ENCODE results near the gene SPEF2. TPM values are rescaled to one million over a fixed set of nuclear protein-coding genes. Genes with fewer than 3 reads are reported as not detected.

Gene SPEF2
- total and polyA plus RNA-seq, 2 experiments from 2014 or later, result 5.1 TPM

- 71% methylated on average over 3 of the region's 3 CpGs for WGBS (ENCODE audit: low lambda C conversion rate, missing lambda C conversion rate)
- no peaks in the 10 kb centered on the region for H3K27me3 ChIP-seq
- no peaks in the 10 kb centered on the region for H3K4me1 ChIP-seq (ENCODE audit: insufficient read depth)
- H3K27ac ChIP-seq, result no peak overlapping the region
- H3K79me2 ChIP-seq, result no peaks in the 10 kb centered on the region
- no peaks in the 10 kb centered on the region for H3K9me2 ChIP-seq (replicated peaks; ENCODE audit: insufficient read depth)
- no peaks in the 10 kb centered on the region for H3K9me3 ChIP-seq (ENCODE audit: low read depth)
- H2AFZ ChIP-seq, result no peak overlapping the region
- no peak overlapping the region for H3K4me3 ChIP-seq
- no peaks in the 10 kb centered on the region for H3K36me3 ChIP-seq (replicated peaks; ENCODE audit: insufficient read depth, low read depth)
- DNase-seq (ENCODE audit: low spot score), result no peak
- no peaks in the 10 kb centered on the region for H4K20me1 ChIP-seq (ENCODE audit: insufficient read depth, poor library complexity, severe bottlenecking)
- H3K4me2 ChIP-seq, result no peak overlapping the region
- no peak for TF ChIP-seq EZH2phosphoT487 (IDR thresholded peaks at IDR 0.05; ENCODE audit: low read depth, severe bottlenecking, unreplicated experiment)
- no peak for TF ChIP-seq EZH2 (IDR thresholded peaks at IDR 0.05; ENCODE audit: borderline replicate concordance)
- TF ChIP-seq CTCF (IDR thresholded peaks at IDR 0.05; ENCODE audit: poor library complexity), result no peak
Observed at GRCh38 chr5:35811108-35811741, 193.6 kb downstream of the SPEF2 start.

- no peaks in the 10 kb centered on the region for H3K4me1 ChIP-seq (ENCODE audit: insufficient read depth)
- H4K20me1 ChIP-seq (ENCODE audit: insufficient read depth, poor library complexity, severe bottlenecking), result no peaks in the 10 kb centered on the region
- no peaks in the 10 kb centered on the region for H3K9me2 ChIP-seq (replicated peaks; ENCODE audit: insufficient read depth)
- no peak overlapping the region for H3K27ac ChIP-seq
- H3K36me3 ChIP-seq (replicated peaks; ENCODE audit: insufficient read depth, low read depth), result no peaks in the 10 kb centered on the region
- no peak overlapping the region for H3K4me2 ChIP-seq
- DNase-seq (ENCODE audit: low spot score), result no peak
- no peaks in the 10 kb centered on the region for H3K9me3 ChIP-seq (ENCODE audit: low read depth)
- H2AFZ ChIP-seq, result no peak overlapping the region
- H3K4me3 ChIP-seq, result no peak overlapping the region
- TF ChIP-seq EZH2 (IDR thresholded peaks at IDR 0.05; ENCODE audit: borderline replicate concordance) (no peak), CTCF (IDR thresholded peaks at IDR 0.05; ENCODE audit: poor library complexity) (no peak), EZH2phosphoT487 (IDR thresholded peaks at IDR 0.05; ENCODE audit: low read depth, severe bottlenecking, unreplicated experiment) (no peak)
- no peaks in the 10 kb centered on the region for H3K79me2 ChIP-seq
- WGBS (ENCODE audit: low lambda C conversion rate, missing lambda C conversion rate), result 78% methylated on average over 1 of the region's 1 CpG
- H3K27me3 ChIP-seq, result no peaks in the 10 kb centered on the region
Observed at GRCh38 chr5:35813521-35813920, 195.9 kb downstream of the SPEF2 start.

DNA sequence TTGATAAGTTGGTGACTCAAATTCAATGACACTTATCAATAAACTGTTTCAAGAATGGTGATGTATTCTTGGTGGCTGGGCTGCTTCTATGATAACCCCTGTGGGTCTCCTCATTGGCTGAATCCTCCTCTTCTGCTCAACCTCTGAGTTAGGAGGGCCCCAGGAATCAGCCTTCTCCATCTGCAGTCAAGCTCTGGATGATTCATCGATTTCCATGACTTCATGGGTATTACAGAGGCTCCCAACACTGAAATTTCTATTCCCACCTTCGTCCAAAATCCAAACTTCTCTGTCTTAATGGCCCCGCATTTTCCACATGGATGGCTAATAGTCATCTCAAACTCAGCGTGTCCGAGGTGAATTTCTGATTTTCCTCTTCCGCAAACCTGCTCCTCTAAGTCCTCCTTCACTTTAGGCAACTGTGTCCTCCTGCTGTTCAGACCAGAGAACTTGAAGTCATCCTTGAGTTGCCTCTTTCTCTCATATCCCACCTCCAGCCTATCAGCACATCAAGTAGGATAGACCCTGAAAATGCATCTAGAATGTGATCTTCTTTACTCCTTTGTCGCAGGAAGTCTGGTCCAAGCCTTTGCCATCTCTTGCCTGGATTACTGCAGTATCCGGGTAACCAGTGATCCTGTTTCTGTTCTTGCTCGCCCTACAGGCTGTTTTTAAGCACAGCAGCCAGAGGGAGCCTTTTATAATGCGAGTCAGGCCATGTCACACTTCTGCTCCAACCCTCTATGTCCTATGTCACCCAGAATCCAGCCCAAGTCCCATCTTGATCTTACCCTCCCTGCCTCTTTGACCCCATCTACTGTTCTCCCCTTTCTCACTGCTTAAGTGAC, 197.7 kb downstream of the SPEF2 start:
- Histone ChIP-seq H2AFZ (no peak overlapping the region), H3K27ac (no peak overlapping the region), H3K36me3 (replicated peaks; ENCODE audit: insufficient read depth, low read depth) (no peaks in the 10 kb centered on the region), H3K27me3 (no peaks in the 10 kb centered on the region), H3K4me2 (no peak overlapping the region), H3K4me1 (ENCODE audit: insufficient read depth) (no peaks in the 10 kb centered on the region), H3K9me2 (replicated peaks; ENCODE audit: insufficient read depth) (no peaks in the 10 kb centered on the region), H3K79me2 (no peaks in the 10 kb centered on the region), H3K9me3 (ENCODE audit: low read depth) (no peaks in the 10 kb centered on the region), H4K20me1 (ENCODE audit: insufficient read depth, poor library complexity, severe bottlenecking) (no peaks in the 10 kb centered on the region), H3K4me3 (no peak overlapping the region)
- peak; percentile 43 for TF ChIP-seq CTCF (IDR thresholded peaks at IDR 0.05; ENCODE audit: poor library complexity)
- no peak for TF ChIP-seq EZH2phosphoT487 (IDR thresholded peaks at IDR 0.05; ENCODE audit: low read depth, severe bottlenecking, unreplicated experiment)
- TF ChIP-seq EZH2 (IDR thresholded peaks at IDR 0.05; ENCODE audit: borderline replicate concordance), result no peak
- DNase-seq (ENCODE audit: low spot score), result peak; percentile 27
- 77% methylated on average over 10 of the region's 10 CpGs for WGBS (ENCODE audit: low lambda C conversion rate, missing lambda C conversion rate)
